Lower leg skin (tissue), 3 donors: ENCODE data around the gene LDLRAD3.

Source experiments
- POLR2A ChIP-seq, 2 donors: fragments of 450-650 bp; IDR thresholded peaks; one replicate each; pipeline ENCODE4 v1.6.1; 2016 to 2017; ENCODE audit warnings: antibody characterized with exemption in 2 of 2, mild to moderate bottlenecking in 1 of 2, moderate library complexity in 1 of 2
- TF ChIP-seq, protein P1 (sequence below), 3 donors: fragments of 450-650 bp; IDR thresholded peaks; one replicate each; pipeline ENCODE4 v1.5.1; 2016; ENCODE audit warnings: antibody characterized with exemption in 3 of 3, mild to moderate bottlenecking in 3 of 3, moderate library complexity in 2 of 3

DNA sequence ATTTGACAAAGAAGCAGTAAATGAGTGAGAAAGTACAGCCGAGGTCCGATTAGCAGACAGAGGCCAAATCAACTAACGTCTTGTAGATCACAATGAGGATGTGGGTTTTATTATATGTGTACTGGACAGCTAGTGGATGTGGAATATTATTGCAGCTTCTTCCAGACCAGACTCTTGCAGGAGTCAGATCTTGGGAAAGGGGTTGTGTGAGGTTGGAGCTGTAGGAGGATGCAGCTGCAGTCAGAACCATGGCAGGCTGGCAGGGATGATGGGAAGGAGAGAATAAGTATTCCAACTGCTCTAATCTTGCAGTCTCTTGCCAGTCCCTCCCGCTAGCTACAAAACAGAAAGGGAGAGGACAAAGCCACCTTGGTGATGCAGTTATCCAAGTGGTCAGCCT lies 46.8 kb upstream of the LDLRAD3 start:
- TF ChIP-seq, protein P1, sequence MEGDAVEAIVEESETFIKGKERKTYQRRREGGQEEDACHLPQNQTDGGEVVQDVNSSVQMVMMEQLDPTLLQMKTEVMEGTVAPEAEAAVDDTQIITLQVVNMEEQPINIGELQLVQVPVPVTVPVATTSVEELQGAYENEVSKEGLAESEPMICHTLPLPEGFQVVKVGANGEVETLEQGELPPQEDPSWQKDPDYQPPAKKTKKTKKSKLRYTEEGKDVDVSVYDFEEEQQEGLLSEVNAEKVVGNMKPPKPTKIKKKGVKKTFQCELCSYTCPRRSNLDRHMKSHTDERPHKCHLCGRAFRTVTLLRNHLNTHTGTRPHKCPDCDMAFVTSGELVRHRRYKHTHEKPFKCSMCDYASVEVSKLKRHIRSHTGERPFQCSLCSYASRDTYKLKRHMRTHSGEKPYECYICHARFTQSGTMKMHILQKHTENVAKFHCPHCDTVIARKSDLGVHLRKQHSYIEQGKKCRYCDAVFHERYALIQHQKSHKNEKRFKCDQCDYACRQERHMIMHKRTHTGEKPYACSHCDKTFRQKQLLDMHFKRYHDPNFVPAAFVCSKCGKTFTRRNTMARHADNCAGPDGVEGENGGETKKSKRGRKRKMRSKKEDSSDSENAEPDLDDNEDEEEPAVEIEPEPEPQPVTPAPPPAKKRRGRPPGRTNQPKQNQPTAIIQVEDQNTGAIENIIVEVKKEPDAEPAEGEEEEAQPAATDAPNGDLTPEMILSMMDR (IDR thresholded peaks at IDR 0.05): no peak
- no peak for TF ChIP-seq POLR2A (IDR thresholded peaks at IDR 0.05)
